ENCODE data around the gene C1S. TPM values are rescaled to one million over a fixed set of nuclear protein-coding genes. Genes with fewer than 3 reads are reported as not detected.
A peak's percentile ranks its signal among the peaks of the same experiment; 100 is the strongest.

Gene C1S
- total and polyA plus RNA-seq, 2 experiments from 2014 or later: 4.9 to 9.7 TPM

DNA sequence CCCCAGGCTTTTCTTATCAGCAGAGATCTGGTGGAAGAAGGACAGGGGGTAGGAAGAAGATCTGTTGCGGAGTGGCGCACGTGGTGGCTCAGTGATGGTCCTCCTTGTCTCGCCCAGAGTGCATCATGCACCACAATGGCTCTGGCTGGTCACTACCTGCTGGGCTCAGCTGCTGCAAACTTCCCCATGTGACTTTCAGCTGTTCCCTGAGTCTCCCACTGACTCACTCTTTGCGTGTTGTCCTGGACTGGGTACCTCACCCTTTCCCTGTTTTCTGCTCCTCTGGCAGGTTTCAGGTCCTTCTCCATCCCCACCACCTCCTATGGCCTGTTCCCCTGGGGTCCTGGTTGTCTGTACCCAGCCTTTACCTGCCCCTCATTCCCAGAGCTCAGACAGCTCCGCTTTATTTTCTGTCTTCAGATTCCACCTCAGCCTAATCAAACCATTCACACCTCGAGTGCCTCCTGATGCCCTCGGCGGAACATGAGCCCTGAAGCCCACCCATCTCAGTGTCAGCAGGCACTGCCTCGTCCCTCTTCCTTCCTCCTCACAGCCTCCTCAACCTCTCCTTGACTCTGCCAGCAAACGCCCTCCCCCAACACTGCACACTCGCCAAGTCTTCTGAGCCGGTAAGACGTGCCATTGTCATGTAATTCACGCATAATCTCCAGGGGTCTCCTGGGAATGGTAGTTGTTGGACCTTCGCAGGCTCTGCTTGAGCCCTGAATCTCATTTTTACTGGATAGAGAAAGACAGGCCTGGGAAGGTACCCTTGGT lies 29.9 kb downstream of the C1S start:
- no peaks in the 10 kb centered on the region for H3K79me2 ChIP-seq (replicated peaks; ENCODE audit: insufficient read depth)
- peak; percentile 76 for DNase-seq (ENCODE audit: low spot score)
- peak overlapping the region; percentile 23 for H2AFZ ChIP-seq
- peak overlapping the region; percentile 44 for H3K4me2 ChIP-seq
- peak; percentile 79 for ATAC-seq
- H3K4me3 Mint-ChIP-seq: peak overlapping the region; percentile 44
- no peaks in the 10 kb centered on the region for H3K27me3 ChIP-seq (ENCODE audit: insufficient read depth)
- no peak overlapping the region for H3K27ac Mint-ChIP-seq
- H3K4me3 ChIP-seq: no peak overlapping the region; the same call in 1 of the 2 replicates
- no peaks in the 10 kb centered on the region for H3F3A ChIP-seq (replicated peaks; ENCODE audit: low read depth)
- H3K36me3 ChIP-seq (ENCODE audit: insufficient read depth): no peaks in the 10 kb centered on the region
- H3K9me2 ChIP-seq (ENCODE audit: insufficient read depth): 0 out of 2 replicates have a peak, but pooled peaks cover 3% of the 10 kb centered on the region
- peaks cover 9% of the 10 kb centered on the region for H3K27me3 Mint-ChIP-seq (ENCODE audit: insufficient read depth, low read depth, poor library complexity)
- no peaks in the 10 kb centered on the region for H4K20me1 ChIP-seq (replicated peaks; ENCODE audit: insufficient read depth)
- peaks cover 2% of the 10 kb centered on the region; the same call in 1 of the 3 replicates for H3K36me3 Mint-ChIP-seq (ENCODE audit: low read depth)
- peaks cover 14% of the 10 kb centered on the region for H3K4me1 ChIP-seq (ENCODE audit: insufficient read depth)
- peaks cover 22% of the 10 kb centered on the region for H3K4me1 Mint-ChIP-seq
- H3K9me3 Mint-ChIP-seq: no peaks in the 10 kb centered on the region
- TF ChIP-seq, protein P1, sequence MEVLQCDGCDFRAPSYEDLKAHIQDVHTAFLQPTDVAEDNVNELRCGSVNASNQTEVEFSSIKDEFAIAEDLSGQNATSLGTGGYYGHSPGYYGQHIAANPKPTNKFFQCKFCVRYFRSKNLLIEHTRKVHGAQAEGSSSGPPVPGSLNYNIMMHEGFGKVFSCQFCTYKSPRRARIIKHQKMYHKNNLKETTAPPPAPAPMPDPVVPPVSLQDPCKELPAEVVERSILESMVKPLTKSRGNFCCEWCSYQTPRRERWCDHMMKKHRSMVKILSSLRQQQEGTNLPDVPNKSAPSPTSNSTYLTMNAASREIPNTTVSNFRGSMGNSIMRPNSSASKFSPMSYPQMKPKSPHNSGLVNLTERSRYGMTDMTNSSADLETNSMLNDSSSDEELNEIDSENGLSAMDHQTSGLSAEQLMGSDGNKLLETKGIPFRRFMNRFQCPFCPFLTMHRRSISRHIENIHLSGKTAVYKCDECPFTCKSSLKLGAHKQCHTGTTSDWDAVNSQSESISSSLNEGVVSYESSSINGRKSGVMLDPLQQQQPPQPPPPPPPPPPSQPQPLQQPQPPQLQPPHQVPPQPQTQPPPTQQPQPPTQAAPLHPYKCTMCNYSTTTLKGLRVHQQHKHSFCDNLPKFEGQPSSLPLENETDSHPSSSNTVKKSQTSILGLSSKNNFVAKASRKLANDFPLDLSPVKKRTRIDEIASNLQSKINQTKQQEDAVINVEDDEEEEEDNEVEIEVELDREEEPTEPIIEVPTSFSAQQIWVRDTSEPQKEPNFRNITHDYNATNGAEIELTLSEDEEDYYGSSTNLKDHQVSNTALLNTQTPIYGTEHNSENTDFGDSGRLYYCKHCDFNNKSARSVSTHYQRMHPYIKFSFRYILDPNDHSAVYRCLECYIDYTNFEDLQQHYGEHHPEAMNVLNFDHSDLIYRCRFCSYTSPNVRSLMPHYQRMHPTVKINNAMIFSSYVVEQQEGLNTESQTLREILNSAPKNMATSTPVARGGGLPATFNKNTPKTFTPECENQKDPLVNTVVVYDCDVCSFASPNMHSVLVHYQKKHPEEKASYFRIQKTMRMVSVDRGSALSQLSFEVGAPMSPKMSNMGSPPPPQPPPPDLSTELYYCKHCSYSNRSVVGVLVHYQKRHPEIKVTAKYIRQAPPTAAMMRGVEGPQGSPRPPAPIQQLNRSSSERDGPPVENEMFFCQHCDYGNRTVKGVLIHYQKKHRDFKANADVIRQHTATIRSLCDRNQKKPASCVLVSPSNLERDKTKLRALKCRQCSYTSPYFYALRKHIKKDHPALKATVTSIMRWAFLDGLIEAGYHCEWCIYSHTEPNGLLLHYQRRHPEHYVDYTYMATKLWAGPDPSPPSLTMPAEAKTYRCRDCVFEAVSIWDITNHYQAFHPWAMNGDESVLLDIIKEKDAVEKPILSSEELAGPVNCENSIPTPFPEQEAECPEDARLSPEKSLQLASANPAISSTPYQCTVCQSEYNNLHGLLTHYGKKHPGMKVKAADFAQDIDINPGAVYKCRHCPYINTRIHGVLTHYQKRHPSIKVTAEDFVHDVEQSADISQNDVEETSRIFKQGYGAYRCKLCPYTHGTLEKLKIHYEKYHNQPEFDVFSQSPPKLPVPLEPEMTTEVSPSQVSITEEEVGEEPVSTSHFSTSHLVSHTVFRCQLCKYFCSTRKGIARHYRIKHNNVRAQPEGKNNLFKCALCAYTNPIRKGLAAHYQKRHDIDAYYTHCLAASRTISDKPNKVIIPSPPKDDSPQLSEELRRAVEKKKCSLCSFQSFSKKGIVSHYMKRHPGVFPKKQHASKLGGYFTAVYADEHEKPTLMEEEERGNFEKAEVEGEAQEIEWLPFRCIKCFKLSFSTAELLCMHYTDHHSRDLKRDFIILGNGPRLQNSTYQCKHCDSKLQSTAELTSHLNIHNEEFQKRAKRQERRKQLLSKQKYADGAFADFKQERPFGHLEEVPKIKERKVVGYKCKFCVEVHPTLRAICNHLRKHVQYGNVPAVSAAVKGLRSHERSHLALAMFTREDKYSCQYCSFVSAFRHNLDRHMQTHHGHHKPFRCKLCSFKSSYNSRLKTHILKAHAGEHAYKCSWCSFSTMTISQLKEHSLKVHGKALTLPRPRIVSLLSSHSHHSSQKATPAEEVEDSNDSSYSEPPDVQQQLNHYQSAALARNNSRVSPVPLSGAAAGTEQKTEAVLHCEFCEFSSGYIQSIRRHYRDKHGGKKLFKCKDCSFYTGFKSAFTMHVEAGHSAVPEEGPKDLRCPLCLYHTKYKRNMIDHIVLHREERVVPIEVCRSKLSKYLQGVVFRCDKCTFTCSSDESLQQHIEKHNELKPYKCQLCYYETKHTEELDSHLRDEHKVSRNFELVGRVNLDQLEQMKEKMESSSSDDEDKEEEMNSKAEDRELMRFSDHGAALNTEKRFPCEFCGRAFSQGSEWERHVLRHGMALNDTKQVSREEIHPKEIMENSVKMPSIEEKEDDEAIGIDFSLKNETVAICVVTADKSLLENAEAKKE (CRISPR knock-in tag; IDR thresholded peaks at IDR 0.05): peak; percentile 69; the same call in 1 of the 2 replicates
- no peak for TF ChIP-seq EZH2 (IDR thresholded peaks at IDR 0.05; ENCODE audit: low read depth, unreplicated experiment)
- no peak overlapping the region for H3K27ac ChIP-seq (ENCODE audit: low read depth)

DNA sequence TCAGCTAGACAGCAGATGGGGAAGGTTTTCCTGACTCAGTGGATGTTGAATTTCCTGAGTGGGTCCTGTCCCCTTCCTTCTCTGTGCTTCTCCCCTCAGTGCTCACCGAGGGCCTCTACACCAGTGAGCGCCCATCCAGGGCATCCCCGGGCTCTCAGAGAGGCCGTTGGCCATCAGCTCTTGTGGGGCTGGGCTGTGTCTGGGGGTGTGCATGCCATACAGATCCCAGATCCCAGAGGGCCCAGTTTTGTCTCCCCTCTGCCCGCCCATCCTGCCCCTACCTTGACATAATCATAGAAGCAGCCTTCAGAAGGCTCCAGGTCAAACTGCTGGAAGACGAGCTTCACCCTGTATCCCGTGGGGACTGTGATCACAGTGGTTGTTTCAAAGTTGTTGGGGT lies 30.7 kb downstream of the C1S start:
- H3K9me3 Mint-ChIP-seq: no peaks in the 10 kb centered on the region
- Histone ChIP-seq H3F3A (replicated peaks; ENCODE audit: low read depth) (no peaks in the 10 kb centered on the region), H3K4me2 (peak overlapping the region; percentile 44), H4K20me1 (replicated peaks; ENCODE audit: insufficient read depth) (no peaks in the 10 kb centered on the region), H3K27ac (ENCODE audit: low read depth) (no peak overlapping the region), H3K4me3 (no peak overlapping the region), H3K9me2 (ENCODE audit: insufficient read depth) (0 out of 2 replicates have a peak, but pooled peaks cover 3% of the 10 kb centered on the region), H2AFZ (peak overlapping the region; percentile 23), H3K4me1 (ENCODE audit: insufficient read depth) (peaks cover 20% of the 10 kb centered on the region), H3K79me2 (replicated peaks; ENCODE audit: insufficient read depth) (no peaks in the 10 kb centered on the region), H3K36me3 (ENCODE audit: insufficient read depth) (no peaks in the 10 kb centered on the region), H3K27me3 (ENCODE audit: insufficient read depth) (no peaks in the 10 kb centered on the region)
- H3K27me3 Mint-ChIP-seq (ENCODE audit: insufficient read depth, low read depth, poor library complexity): peaks cover 11% of the 10 kb centered on the region
- no peak overlapping the region for H3K4me3 Mint-ChIP-seq
- H3K4me1 Mint-ChIP-seq: peaks cover 28% of the 10 kb centered on the region
- ATAC-seq: no peak
- H3K36me3 Mint-ChIP-seq (ENCODE audit: low read depth): peaks cover 2% of the 10 kb centered on the region; the same call in 1 of the 3 replicates
- DNase-seq (ENCODE audit: low spot score): no peak
- H3K27ac Mint-ChIP-seq: no peak overlapping the region
- TF ChIP-seq, protein P1 (CRISPR knock-in tag; IDR thresholded peaks at IDR 0.05): no peak
